K562 (cell line): ENCODE measurements around the gene NPTXR. TPM values are rescaled to one million over a fixed set of nuclear protein-coding genes. Genes with fewer than 3 reads are reported as not detected.
A peak's percentile ranks its signal among the peaks of the same experiment; 100 is the strongest.

Source experiments
- BCOR ChIP-seq: fragments of 450-650 bp; IDR thresholded peaks from 2 replicates; pipeline ENCODE4 v1.6.1; 2016
- BRF1 ChIP-seq: IDR thresholded peaks from 3 replicates; pipeline ENCODE4 v1.6.1; 2011; ENCODE audit warnings: borderline replicate concordance, mild to moderate bottlenecking; ENCODE audit not compliant: insufficient read length; ENCODE audit errors: extremely low read depth
- DNMT1 ChIP-seq: fragments of 450-650 bp; IDR thresholded peaks from 2 replicates; pipeline ENCODE4 v1.6.1; 2016; ENCODE audit warnings: antibody characterized with exemption, mild to moderate bottlenecking
- FIP1L1 ChIP-seq: fragments of 200-400 bp; formaldehyde crosslinking; IDR thresholded peaks from 2 replicates; pipeline ENCODE4 v1.6.1; 2018; ENCODE audit warnings: mild to moderate bottlenecking, low read depth, low read length; ENCODE audit not compliant: poor library complexity, severe bottlenecking
- KDM1A ChIP-seq, 2 experiments: fragments of 450-650 bp; IDR thresholded peaks; 2 replicates each; pipeline ENCODE4 v1.6.1; 2016; ENCODE audit warnings: mild to moderate bottlenecking in 2 of 2
- MEF2A ChIP-seq: IDR thresholded peaks from 2 replicates; pipeline ENCODE4 v1.6.1; 2011; ENCODE audit warnings: low read depth, mild to moderate bottlenecking, low read length, moderate library complexity; ENCODE audit not compliant: control insufficient read depth
- PCBP2 ChIP-seq: fragments of 200-400 bp; formaldehyde crosslinking; IDR thresholded peaks from 2 replicates; pipeline ENCODE4 v1.6.1; 2018; ENCODE audit warnings: low read length, low read depth, mild to moderate bottlenecking, moderate library complexity; ENCODE audit not compliant: poor library complexity, severe bottlenecking
- SIN3A ChIP-seq, 2 experiments: fragments of 150-350 bp in 1 of 2; IDR thresholded peaks; 2 replicates each; pipeline ENCODE4 v1.6.1; 2011 to 2016; ENCODE audit warnings: borderline replicate concordance in 2 of 2, low read depth in 2 of 2, low read length in 2 of 2, mild to moderate bottlenecking in 2 of 2, moderate library complexity in 2 of 2; ENCODE audit not compliant: control insufficient read depth in 1 of 2
- SIN3B ChIP-seq: fragments of 450-650 bp; IDR thresholded peaks from 2 replicates; pipeline ENCODE4 v1.6.1; 2017; ENCODE audit warnings: low read depth, mild to moderate bottlenecking, moderate library complexity
- SMAD2 ChIP-seq: fragments of 150-350 bp; IDR thresholded peaks from 2 replicates; pipeline ENCODE4 v1.6.1; 2014; ENCODE audit warnings: low read depth, mild to moderate bottlenecking, low read length
- STAT5A ChIP-seq: IDR thresholded peaks from 2 replicates; pipeline ENCODE4 v1.6.1; 2012; ENCODE audit warnings: low read length, inconsistent platforms, borderline replicate concordance
- TAF15 ChIP-seq: fragments of 200-400 bp; formaldehyde crosslinking; IDR thresholded peaks from 2 replicates; pipeline ENCODE4 v1.6.1; 2017; ENCODE audit warnings: mild to moderate bottlenecking, low read depth, low read length, moderate library complexity
- TSC22D4 ChIP-seq: fragments of 450-650 bp; IDR thresholded peaks from 2 replicates; pipeline ENCODE4 v1.6.1; 2016; ENCODE audit warnings: missing genetic modification characterization, missing biosample characterization, control low read depth
- ZNF507 ChIP-seq: conservative IDR thresholded peaks from 2 replicates; pipeline ENCODE4 v1.6.1; 2017; ENCODE audit warnings: missing genetic modification characterization, missing compliant biosample characterization
- polyA plus RNA-seq, 8 experiments: library from polyadenylated mRNA; depleted of rRNA in 4 of 8; stranded (reverse) in 5 of 8; unstranded in 3 of 8; fragments of >200 nt; fragmentation: Nextera tagmentation in 2 of 8; fragmentation: Illumina TruSeq in 1 of 8; extraction: Ambion mirVana in 2 of 8; extraction: Trizol in 1 of 8; gene quantifications; 2 replicates each; pipeline versions ENCODE4 v1.2.1 to v1.2.3, GENCODE V29; 2011 to 2014; ENCODE audit warnings: inconsistent platforms in 1 of 8, missing spikeins in 1 of 8
- total RNA-seq, 7 experiments: library from RNA; depleted of rRNA in 6 of 7; stranded (reverse); fragments of >200 nt in 6 of 7; fragmentation: Illumina TruSeq in 2 of 7; extraction: Trizol in 2 of 7; gene quantifications; 2 replicates each; pipeline versions ENCODE4 v1.2.1 to v1.2.3, GENCODE V29; 2011 to 2021; ENCODE audit warnings: low replicate concordance in 1 of 7
- TF ChIP-seq, protein P1 (sequence below): fragments of 450-650 bp; formaldehyde crosslinking; IDR thresholded peaks from 2 replicates; pipeline ENCODE4 v1.4.0; 2022; ENCODE audit warnings: mild to moderate bottlenecking, moderate library complexity
- TF ChIP-seq, protein P2 (sequence below): fragments of 450-650 bp; formaldehyde crosslinking; IDR thresholded peaks from 2 replicates; pipeline ENCODE4 v1.4.0; 2020; ENCODE audit warnings: mild to moderate bottlenecking, moderate library complexity

The NPTXR gene
- total and polyA plus RNA-seq, 9 of the 15 experiments (the other 6 are each of a cell fraction or from before 2014, with no cell fraction given), result 0.01 to 3.1 (median 1.1) TPM

DNA sequence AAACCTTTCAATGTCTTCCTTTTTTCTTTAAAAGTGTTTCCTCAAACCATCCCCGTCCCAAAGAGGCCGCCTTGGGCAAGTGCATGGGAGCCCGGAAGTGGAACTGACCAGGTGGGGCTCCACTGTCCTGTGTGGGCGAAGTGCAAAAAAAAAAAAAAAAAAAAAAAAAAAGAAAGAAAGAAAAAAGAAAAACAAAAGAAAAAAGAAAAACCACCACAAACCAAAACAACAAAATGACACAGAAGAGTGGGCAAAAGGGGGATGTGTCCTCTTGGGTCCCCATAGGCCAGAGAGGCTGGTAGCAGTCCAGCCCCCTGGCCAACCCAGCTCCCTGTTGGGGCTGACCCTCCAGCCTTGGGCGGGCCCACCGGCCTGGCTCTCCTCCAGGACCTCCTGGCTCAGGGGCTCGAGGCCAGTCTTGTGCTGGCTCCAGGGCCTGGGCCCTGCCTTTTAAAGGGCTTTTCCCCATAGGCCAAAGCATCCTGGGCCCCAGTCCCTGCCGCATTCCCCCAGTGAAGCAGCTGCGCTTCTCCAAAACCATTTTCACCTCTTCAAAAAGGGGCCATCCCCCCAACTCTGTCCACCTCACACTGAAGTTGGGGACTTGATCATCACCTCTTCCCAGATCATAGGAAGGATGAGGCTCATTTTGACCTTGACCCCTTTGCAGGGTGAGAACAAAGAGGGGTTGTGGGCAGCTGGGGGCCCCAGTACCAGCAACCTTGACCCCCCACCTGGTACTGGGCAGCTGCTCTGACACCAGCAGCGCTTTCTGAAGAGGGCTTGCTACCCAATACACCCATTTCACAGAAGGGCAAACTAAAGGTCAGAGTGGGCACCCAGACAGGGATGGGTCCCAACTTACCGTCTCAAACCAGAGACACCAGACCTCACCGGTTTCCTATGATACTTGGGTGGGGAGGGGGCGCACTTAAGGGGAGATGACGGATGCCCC, 18.8 kb upstream of the NPTXR start (continued):
- TF ChIP-seq, protein P1, sequence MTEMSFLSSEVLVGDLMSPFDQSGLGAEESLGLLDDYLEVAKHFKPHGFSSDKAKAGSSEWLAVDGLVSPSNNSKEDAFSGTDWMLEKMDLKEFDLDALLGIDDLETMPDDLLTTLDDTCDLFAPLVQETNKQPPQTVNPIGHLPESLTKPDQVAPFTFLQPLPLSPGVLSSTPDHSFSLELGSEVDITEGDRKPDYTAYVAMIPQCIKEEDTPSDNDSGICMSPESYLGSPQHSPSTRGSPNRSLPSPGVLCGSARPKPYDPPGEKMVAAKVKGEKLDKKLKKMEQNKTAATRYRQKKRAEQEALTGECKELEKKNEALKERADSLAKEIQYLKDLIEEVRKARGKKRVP (CRISPR knock-in tag), result no peak
- TF ChIP-seq STAT5A, result no peak
- no peak for TF ChIP-seq BRF1
- no peak for TF ChIP-seq FIP1L1
- TF ChIP-seq MEF2A, result no peak
- TF ChIP-seq SIN3B, result no peak
- TF ChIP-seq KDM1A (IDR thresholded peaks at IDR 0.05), result peak; percentile 9 to 51; a peak in 1 of 4 replicates
- TF ChIP-seq ZNF507, result no peak
- no peak for TF ChIP-seq DNMT1
- no peak for TF ChIP-seq TAF15
- peak; percentile 86 for TF ChIP-seq BCOR
- TF ChIP-seq, protein P2, sequence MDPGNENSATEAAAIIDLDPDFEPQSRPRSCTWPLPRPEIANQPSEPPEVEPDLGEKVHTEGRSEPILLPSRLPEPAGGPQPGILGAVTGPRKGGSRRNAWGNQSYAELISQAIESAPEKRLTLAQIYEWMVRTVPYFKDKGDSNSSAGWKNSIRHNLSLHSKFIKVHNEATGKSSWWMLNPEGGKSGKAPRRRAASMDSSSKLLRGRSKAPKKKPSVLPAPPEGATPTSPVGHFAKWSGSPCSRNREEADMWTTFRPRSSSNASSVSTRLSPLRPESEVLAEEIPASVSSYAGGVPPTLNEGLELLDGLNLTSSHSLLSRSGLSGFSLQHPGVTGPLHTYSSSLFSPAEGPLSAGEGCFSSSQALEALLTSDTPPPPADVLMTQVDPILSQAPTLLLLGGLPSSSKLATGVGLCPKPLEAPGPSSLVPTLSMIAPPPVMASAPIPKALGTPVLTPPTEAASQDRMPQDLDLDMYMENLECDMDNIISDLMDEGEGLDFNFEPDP (CRISPR knock-in tag), result no peak
- TF ChIP-seq PCBP2, result no peak
- TF ChIP-seq TSC22D4, result no peak
- TF ChIP-seq SIN3A (IDR thresholded peaks at IDR 0.05; ENCODE audit: borderline replicate concordance in 2 of 2, control insufficient read depth in 1 of 2, low read depth in 2 of 2, low read length in 2 of 2), result no peak
- TF ChIP-seq SMAD2, result no peak
